Dedifferentiated amniotic fluid mesenchymal stem cell (primary cell): ENCODE results near the gene CACNB4.

Experiments
- DNase-seq: peaks from one replicate; pipeline ENCODE4 v3.0.0-alpha.2; 2016; ENCODE audit errors: extremely low spot score

The CACNB4 gene

DNA sequence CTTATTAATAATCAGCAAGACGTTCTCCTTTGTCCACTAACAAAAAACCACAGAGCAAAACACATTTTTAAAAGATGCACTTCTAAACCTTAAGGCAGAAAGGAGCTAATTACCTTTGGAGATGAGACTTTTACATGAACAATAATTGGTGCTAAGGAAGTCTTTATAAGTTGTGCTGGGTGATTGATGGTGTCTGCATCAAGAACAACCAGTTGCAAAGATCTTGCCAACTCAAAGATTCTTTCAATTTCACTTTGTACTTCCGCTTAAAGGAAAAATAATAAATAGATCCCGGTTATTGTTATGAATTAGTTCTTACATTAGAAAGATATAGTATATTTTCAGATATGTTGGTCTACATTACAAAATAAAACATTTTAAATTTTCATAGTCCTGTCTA, 243.7 kb downstream of the CACNB4 start:
- no peak for DNase-seq

DNA sequence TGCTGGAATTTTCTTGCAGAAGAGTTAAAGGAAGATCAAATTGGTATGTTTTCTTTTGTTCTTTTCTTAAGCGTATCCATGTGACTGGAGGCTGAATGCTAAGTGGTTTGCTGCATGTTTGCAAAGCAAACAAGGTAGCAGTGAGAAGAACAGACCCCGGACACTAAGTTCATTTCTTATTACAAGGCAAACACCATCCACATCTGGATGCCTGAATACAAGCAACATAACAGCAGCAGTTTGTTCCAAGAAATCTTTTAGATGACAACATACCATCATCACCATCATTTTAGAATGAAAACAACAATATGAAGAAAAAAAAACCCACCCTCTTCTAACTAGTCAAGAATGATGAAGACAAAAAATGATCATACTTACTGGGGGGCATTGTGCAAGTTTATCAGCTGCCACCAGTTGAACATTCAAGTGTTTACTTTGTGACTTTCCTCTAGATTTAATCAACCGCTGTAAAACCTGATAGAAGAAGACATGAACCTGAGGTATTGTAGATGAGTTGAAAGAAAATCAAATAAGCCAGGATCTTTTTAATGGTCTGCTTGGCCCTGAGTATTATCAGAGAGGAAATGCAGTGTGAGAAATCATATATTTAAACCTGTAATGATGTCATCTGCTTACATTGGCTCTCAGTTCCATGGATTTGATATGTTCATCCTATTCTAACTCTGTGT, 245.6 kb downstream of the CACNB4 start:
- DNase-seq, result no peak

DNA sequence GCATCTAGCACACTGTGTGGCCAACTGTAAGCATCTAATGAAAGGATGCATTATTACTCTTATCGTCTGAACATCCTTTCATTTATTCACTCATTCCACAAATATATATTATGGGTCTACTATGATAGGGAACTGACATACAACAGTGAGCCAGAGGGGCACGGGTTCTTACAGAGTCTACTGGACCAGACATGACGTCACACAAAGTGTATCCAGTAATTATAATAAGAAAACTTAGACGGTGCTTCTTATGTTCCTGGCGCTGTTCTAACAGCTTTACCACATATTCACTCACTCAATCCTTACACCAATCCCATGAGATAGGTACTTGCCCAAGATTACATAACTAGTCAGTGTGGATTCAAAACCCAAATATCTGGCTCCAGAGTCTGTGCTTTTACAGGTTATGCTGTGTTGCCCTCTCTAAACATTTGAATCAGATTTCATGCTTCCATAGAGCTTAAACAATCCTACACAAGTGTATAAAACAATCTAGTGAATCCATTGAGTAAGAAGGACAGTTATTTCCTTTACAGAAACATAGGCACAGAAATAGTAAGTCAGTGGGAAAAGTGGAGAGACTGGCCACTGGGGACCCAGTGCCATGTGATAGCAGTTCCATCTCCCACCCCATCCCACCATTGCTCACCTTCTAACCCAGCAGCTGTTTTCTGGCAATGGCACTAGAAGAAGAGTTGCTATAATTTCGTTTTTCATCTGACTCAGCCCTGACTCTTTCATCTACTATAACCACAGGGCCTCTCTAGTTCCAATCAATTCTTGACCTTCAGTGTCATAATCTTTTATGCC, 246.4 kb downstream of the CACNB4 start:
- no peak for DNase-seq

DNA sequence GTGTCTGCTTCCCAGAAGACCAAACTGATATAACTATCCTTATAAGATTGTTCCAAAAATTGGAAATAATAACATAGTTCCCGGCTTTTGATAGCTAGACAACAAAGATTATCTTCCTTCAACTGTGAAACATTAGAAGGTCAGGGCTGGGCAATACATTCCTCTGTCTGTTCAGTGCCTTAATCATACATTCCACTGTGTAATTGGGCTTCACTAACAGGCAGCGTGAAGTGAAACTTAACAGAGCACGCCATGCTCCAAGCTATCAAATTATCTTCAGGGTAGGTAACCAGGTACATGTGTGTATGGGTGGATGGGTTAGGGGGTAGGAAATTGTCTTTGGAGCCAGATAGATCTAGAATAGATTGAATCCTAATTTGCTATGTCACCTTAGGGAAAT, 247.1 kb downstream of the CACNB4 start:
- DNase-seq, result peak; percentile 54

DNA sequence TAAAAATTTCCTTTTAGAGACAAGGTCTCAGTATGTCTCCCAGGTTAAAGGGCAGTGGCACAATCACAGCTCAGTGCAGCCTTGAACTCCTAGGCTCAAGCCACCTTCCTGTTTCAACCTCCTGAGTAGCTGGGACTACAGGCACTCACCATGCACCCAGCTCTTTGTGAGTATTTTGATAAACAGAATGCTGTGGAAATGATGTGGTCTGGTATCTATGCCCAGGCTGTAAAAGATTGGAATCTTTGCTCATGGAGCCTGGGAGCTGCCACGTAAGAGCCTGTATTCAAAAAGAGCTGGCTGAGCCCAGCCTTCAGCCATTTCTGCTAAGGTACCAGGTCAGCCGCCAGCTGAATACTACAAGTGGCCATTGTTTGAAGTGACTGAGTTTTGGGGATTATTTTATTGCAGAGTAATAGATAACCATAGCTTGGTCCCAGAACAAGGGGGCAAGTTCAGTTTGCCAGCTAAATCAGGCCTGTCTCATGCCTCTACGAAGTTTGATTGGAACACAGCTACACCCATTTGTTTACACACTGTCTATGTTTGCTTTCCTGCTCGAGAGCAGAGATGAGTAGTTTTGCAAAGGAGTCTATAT, 249.3 kb downstream of the CACNB4 start:
- no peak for DNase-seq

DNA sequence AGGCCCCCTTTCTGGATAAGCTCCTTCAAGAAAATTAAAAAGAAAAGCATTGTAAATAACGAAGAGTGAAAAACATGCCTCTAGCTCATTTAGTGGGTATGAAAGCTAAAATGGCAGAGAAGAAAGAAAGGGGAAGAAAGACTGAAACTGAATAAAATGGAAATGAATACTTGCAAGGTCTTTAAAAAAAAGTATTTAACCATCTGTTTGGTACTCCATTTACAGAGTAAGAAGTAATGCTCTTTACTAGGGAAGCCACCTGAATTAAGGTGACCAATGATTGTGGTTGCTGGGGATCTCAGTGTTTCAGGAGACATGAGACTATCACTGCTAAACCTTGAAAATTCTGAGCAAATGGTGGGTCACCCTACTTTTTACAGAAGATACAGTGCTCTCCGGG, 253.0 kb downstream of the CACNB4 start:
- no peak for DNase-seq

DNA sequence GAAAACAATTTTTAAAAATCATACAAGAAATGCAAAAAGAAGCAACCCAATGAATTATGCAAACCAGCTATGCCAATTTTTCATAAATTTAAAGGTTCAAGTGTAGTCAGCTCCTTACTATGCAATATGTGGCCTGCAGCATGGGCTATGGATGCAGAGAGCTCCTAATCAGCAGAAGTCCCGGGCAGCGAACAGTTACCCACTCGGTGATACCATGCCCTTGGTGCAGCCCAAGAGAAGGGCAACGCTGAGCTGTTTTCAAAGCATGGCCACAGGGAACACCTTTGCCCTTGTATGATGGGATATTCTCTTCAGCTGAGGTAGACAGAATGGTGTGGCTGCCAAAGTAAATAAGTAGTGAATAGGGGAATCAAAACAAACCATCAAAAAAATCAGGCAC, 253.4 kb downstream of the CACNB4 start:
- DNase-seq, result no peak

DNA sequence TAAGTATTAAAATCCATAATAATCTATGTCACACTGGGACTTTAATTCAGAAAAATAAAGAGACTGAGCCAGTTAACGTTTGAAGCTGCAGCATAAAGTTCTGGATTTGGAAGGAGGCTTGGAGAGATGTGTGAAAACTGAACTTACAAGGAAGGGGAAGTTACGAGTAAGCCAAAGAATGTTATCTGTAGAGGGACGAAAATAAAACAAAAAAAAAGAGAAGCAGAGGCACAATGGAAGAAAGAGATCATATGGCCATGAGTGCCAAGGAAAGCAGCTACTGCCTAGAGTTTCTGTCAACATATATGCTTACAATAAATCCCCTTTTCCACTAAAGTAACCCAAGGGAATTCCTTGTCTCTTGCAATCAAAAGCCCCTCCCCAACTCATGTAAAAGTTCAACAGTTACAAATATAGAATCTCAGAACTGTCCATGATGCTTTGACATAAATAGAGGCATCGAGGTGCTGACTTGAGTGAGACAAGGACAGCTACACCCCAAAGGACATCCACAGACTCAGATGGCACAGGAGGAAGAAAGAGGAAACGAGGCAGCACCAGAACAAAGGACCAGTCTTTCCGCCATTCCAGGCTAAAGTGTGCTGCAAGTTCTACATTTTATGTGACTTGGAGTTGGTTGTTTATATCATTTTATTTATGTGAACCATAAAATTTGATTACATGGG, 254.5 kb downstream of the CACNB4 start:
- DNase-seq, result no peak

DNA sequence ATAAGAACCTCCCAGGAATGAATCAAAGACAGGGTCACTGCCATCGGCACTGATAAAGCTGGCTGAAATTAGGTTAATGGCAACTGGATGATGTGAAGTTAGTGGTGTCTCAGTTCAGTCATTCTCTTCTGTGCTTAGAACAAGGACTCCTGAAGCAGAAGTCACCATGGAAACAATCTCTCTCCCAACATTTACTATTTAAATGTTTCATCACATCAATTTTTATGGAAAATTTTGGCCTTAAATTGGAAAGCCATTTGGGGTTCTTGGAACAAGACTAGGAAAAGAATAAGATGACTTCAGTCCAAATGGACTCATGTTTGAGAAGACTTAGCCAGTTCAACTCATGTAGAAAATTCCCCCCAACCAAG, 255.2 kb downstream of the CACNB4 start:
- DNase-seq, result no peak

DNA sequence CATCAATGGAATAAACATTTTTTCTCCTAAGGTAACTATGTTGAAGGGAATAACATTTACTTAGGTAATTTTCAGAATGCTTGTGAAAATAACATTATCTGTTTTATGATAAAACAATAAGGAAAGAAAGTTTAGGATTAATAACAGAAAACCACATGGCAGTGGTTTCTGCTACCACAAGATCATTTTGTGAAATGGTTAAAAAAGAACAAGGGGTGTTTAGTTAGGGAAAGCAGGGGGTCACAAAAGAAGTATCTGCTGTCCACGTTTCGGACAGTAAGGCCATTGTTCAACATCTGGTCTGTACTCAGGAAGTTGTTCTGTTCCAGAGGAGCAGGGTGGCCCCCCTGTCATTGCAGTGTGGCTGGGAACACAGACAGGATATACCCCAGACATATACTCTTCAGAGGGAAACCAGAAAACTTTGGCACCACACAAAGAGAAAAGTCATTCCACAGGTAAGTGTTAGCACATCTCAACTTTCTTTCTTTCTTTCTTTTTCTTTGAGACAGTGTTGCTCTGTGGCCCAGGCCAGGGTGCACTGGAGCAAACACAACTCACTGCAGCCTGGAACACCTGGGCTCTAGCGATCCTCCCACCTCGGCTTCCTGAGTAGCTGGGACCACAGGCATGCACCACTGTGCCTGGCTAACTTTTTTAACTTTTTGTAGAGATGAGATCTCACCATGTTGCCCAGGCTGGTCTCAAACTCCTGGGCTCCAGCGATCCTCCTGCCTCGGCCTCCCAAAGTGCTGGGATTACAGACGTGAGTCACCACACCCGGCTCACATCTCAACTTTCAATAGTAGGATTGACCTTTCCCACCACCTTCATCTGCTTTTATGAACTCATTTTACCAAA, 255.8 kb downstream of the CACNB4 start:
- DNase-seq, result no peak

DNA sequence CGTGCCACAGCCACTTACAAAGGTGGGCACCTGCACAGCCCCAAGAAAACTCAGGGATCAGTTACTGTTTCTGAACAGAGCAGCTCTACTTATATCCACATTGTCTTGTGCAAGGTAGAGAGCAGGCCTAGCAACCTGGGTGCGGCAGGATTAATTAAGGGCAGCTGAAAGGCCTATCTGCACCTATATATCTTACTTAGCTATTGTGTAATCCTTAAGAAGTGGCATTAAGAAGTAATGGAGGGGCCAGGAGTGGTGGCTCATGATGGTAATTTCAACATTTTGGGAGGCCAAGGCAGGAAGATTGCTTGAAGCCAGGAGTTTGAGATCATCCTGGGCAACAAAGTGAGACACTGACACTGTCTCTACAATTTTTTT, 257.8 kb downstream of the CACNB4 start:
- DNase-seq, result no peak

DNA sequence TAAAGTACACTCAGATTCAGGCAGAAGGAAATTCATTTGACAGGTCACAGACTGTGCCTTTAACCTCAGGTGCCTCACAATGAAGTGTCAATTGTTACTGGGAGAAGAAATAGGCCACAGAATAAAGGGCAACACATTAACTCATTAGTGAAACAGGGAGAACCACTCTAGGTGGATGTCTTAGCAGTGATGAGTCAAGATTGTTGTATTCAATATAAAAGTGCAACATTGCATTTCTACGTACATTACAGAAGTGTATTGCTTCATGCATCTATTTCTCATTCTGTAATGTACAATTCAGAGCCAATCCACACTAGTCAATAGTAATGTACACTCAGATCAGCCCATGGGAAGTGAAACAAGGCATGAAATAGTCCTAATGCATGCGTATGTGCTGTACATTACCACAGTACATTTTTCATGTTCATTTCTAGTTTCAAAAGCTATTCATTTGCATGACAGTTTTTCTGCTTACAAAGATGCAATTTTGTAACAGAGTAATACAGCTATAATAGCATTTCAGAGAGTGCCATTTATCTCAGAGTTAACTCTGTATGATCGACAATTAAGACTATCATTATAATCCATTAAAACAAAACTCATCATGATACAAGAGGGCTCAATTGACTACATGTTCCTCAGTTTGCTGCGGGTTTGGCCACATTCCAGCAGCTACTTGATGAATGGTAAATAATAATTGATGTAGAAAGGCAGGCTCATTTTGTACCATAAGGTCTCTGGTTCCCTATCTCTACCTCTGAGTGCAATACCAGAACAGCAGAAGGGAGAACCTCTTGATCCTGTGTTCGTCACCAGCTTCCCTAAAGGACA, 258.4 kb downstream of the CACNB4 start:
- DNase-seq, result no peak

DNA sequence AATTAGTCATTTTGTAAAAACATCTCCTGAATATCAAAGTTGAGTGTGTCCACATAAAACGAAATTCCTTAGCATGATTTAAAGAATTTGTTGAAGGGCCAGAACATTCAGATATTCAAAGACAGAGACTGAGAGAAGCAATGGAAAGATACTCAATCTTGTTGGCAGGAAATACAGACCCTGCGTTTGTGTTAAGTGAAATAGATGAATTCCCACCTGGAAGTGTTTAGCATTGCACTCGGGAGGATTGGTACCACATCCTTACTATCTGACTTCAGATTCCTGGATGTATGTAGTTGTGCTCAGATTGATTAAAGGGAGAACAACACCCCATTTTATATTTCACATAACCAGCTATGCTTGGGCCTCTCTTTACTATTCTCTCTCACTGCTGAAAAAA, 260.9 kb downstream of the CACNB4 start:
- no peak for DNase-seq

DNA sequence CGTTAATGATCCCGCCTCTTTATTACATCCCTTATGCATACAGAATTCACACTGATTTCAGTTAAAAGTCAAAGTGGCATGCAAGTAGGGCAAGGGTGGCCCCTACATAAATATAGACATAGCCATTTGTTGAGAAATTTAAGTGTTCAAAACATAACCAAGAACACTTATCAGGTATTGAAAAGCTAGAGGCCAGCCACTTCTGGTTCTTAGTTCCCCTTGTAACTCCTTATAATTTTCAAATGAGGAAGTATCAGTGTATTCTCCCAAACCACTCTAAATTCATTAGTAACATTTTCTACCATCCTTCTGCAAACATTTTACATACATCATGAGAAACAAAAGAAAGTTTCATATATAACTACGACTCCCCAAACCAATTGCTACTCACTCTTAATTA, 264.9 kb downstream of the CACNB4 start:
- no peak for DNase-seq

DNA sequence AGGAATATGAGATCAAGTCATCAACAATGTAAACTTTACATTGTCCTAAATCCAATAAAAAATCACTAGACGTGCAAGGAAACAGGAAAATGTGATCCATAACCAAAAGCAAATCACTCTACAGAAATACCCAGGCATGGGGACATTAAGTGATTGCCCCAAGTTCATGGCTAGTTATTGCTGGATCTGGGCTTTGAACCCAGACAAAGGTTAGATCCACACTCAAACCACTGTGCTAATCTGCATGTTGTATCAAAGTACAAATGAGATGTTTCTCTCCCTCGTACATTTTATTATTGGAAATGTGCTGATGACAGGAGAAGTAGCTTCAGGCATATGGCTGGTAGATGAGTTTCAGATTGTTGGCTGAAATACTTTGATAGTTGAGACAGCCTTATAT, 267.9 kb downstream of the CACNB4 start:
- DNase-seq, result no peak

DNA sequence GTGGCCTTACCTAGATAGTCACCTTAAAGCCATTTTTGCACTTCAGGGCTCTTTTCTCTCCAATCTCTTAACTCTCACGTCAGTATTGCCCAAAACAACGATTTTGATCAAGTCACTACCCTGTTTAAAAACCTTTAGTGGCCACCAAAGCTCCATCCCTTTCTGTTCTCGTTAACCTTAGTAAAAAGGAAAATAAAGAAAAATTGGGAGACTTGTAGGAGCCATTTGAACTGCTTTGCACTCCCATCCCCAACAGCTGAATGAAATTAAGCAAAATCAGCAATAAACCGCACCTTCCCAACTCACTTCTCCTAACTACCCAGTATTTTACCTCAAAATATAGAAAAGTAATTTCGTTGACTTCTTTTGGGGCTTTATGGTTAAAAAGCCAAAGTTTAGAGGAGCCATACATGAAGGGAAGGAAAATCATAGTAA, 269.9 kb downstream of the CACNB4 start:
- DNase-seq, result no peak

DNA sequence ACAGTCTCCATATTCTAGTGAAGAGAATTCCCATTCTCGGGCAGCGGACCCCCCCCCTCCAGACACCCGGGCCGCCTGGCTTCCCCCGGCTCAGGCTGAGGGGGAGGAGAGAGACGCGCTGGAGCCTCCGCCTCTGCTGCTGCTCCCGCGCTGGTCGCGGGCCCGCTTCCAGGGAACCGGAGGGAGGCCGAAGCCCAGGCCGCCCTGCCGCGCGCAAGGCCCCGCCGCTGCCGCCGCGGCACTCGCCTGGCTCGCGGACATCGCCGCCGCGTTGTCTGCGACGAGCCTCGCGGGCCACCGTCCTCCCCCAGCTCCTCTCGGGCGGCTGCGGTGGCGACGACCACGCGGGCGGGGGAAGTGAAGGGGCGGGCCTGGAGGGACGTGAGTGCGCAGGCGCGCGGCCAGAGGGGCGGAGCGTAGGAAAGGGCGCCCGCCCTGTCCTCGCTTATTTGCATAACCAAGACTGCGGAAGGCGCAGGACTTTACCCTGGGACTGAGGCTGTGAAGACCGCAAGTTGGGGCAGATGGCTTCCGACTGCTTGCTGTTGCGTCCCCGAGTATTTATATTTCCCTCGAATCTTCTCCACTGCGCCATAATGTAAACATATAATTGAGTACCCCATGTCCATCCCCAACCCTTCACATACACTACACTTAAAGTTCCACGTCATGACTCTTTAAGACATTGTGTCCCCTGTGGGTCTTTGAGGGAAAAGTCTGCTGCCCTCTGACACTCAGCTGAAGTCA, 270.5 kb downstream of the CACNB4 start, which contains the start of gene ARL5A:
TSS of gene ARL5A (minus strand) at position 279 of the 747 bp plus-strand sequence. CDS start at position 34, 245 bp downstream.
- peak; percentile 94 for DNase-seq

DNA sequence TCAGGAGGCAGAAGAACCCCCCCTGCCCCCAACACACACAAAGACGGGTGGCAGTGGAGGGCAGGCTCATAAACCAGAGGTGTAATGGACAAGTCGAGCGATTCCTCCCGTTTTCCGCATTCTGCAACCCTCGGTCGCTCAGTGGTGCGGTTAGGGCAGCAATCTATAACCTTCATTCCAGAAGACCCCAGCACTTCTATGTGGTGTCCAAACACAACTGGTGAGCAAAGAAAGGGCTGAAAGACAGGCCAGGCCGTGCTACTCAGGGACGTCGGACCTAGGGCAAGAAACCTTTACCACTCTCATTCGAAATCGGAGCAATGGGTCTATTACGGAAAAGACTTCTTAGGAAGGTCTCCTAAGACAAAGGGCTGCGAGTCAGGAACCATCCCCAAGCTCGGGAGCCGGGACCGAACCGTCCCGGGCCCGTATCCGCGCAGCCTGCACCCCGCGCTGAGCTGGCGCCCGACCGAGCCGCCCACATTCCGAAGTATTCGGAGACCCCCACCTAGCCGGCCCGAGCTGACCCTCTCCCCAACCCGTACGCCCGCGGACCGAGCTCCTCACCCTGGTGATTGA, 271.2 kb downstream of the CACNB4 start:
- no peak for DNase-seq

DNA sequence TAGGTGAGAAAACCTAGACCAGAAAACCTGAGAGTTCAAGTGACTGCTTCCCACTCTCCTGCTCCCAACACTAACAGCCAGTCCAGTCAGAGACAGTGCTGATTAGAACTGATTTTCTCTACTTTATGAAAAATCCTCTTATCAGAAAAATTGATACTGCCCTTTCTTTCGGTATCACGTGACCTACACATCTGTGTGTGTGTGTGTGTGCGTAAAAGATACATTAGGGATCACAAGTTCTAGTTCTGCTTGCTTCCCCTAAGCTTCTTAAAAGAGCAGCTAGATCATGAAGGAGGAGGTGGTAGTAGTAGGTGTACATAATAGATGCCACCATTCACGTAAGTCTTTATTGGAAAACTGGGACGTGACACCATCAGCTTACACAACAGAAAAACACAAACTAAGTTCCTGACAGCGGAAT, 272.1 kb downstream of the CACNB4 start:
- DNase-seq, result no peak
